Spleen (tissue), 7 donors: Measurements from ENCODE around the gene NIPBL.

ENCODE experiments used
- CTCF ChIP-seq, 11 experiments: fragments of 200-600 bp in 7 of 11; fragments of 450-650 bp in 4 of 11; sonication (generic) in 4 of 11; IDR thresholded peaks in 8 of 11; conservative IDR thresholded peaks in 3 of 11; 1 replicate in 7 of 11; 2 replicates in 4 of 11; pipeline versions ENCODE4 v1.4.0 to v1.8.0; 2016 to 2021; ENCODE audit warnings: antibody characterized with exemption in 11 of 11, inconsistent platforms in 4 of 11, mild to moderate bottlenecking in 1 of 11
- POLR2A ChIP-seq, 3 donors: fragments of 450-650 bp; IDR thresholded peaks; one replicate each; pipeline ENCODE4 v1.5.1; 2017; ENCODE audit warnings: antibody characterized with exemption in 3 of 3, mild to moderate bottlenecking in 1 of 3
- donor health status: DM: no; HTN: no; CAD: no; lungs with moderate emphysema.
- donor health status: DM: no; HTN: no; CAD: no.
- donor health status: DM: no; HTN: no; CAD: no.

GRCh38 chr5:36887532-36887931 lies 11.0 kb downstream of the NIPBL start:
- TF ChIP-seq POLR2A (IDR thresholded peaks at IDR 0.05) (no peak), CTCF (IDR thresholded peaks at IDR 0.05 in 8 of 11, conservative IDR thresholded peaks at IDR 0.05 in 3 of 11) (no peak)
